B cell (primary cell): Measurements from ENCODE around the gene CERS2. TPM values are rescaled to one million over a fixed set of nuclear protein-coding genes. Genes with fewer than 3 reads are reported as not detected.

Experiments
- ATAC-seq: fragments of 200-7000 bp; cut with Tn5 transposase; one replicate; pipeline ENCODE4 v1.10.0; 2021; ENCODE audit warnings: low read depth, mild to moderate bottlenecking, moderate number of reproducible peaks, moderate library complexity
- CTCF ChIA-PET: fragments of 350-600 bp; sonication (Branson Sonifier 250); formaldehyde crosslinking; loops from one replicate; lab custom pipeline; 2021; ENCODE audit warnings: antibody characterized with exemption, inconsistent platforms; lab: Charles Lee
- POLR2A ChIA-PET: fragments of 350-600 bp; sonication (Branson Sonifier 250); formaldehyde crosslinking; loops from one replicate; lab custom pipeline; 2021; ENCODE audit warnings: antibody characterized with exemption; lab: Charles Lee
- DNase-seq: peaks from one replicate; pipeline ENCODE4 v3.0.0; 2013
- H2AFZ ChIP-seq: 2 replicates; pipeline ENCODE4 v1.6.1; 2012; ENCODE audit warnings: mild to moderate bottlenecking, low read depth, low read length; ENCODE audit not compliant: insufficient read depth, poor library complexity, severe bottlenecking
- H3K27ac ChIP-seq, 2 donors: 1 replicate in 1 of 2; 2 replicates in 1 of 2; pipeline ENCODE4 v1.5.1; 2012 to 2013; ENCODE audit warnings: low read length in 2 of 2, mild to moderate bottlenecking in 2 of 2, moderate library complexity in 1 of 2
- H3K27me3 ChIP-seq, 4 experiments: fragments of 200-600 bp in 1 of 4; sonication (generic) in 1 of 4; replicated peaks in 1 of 4; 1 replicate in 2 of 4; 2 replicates in 2 of 4; pipeline versions ENCODE4 v1.6.1 to v1.7.0; 2013 to 2016; ENCODE audit warnings: low read length in 3 of 4, mild to moderate bottlenecking in 2 of 4, mixed read lengths in 1 of 4, moderate library complexity in 1 of 4; ENCODE audit not compliant: insufficient read depth in 4 of 4, control insufficient read depth in 3 of 4; ENCODE audit errors: control extremely low read depth in 1 of 4
- H3K36me3 ChIP-seq, 2 experiments: replicated peaks in 1 of 2; 1 replicate in 1 of 2; 2 replicates in 1 of 2; pipeline versions ENCODE4 v1.6.1 to v1.7.1; 2013; ENCODE audit warnings: low read length in 1 of 2; ENCODE audit not compliant: insufficient read depth in 2 of 2, control insufficient read depth in 1 of 2; ENCODE audit errors: control extremely low read depth in 1 of 2, extremely low read depth in 1 of 2
- H3K4me1 ChIP-seq, 2 donors: fragments of 200-600 bp in 1 of 2; sonication (generic) in 1 of 2; 1 replicate in 1 of 2; 2 replicates in 1 of 2; pipeline versions ENCODE4 v1.5.1 to v1.6.1; 2013 to 2017; ENCODE audit warnings: low read length in 2 of 2; ENCODE audit not compliant: control insufficient read depth in 2 of 2, insufficient read depth in 2 of 2
- H3K4me2 ChIP-seq: replicated peaks from 2 replicates; pipeline ENCODE3; 2012; ENCODE audit warnings: mild to moderate bottlenecking, low read depth, low read length; ENCODE audit not compliant: poor library complexity, severe bottlenecking
- H3K4me3 ChIP-seq, 5 experiments: fragments of 200-600 bp in 1 of 5; sonication (generic) in 1 of 5; 1 replicate in 3 of 5; 2 replicates in 2 of 5; pipeline versions ENCODE4 v1.5.1 to v1.7.0; 2011 to 2016; ENCODE audit warnings: low read length in 4 of 5, mild to moderate bottlenecking in 4 of 5, low read depth in 2 of 5, control low read depth in 1 of 5, moderate library complexity in 1 of 5; ENCODE audit not compliant: insufficient read depth in 1 of 5; ENCODE audit errors: control extremely low read depth in 1 of 5, extremely low read depth in 1 of 5
- H3K79me2 ChIP-seq: fragments of 200-600 bp; sonication (generic); one replicate; pipeline ENCODE4 v1.6.0; 2016; ENCODE audit warnings: low read length; ENCODE audit not compliant: control insufficient read depth, insufficient read depth
- H3K9ac ChIP-seq: fragments of 200-600 bp; sonication (generic); 2 replicates; pipeline ENCODE4 v1.6.1; 2017; ENCODE audit warnings: mild to moderate bottlenecking, low read length, moderate library complexity
- H3K9me3 ChIP-seq, 3 donors: one replicate each; pipeline versions ENCODE4 v1.6.1 to v1.7.1; 2013; ENCODE audit warnings: low read length in 2 of 3; ENCODE audit not compliant: control insufficient read depth in 2 of 3, insufficient read depth in 1 of 3; ENCODE audit errors: control extremely low read depth in 1 of 3
- H4K20me1 ChIP-seq: 2 replicates; pipeline ENCODE4 v1.6.0; 2012; ENCODE audit warnings: mild to moderate bottlenecking, low read length; ENCODE audit not compliant: insufficient read depth, control insufficient read depth, poor library complexity, severe bottlenecking
- H3K27ac Mint-ChIP-seq: one replicate; pipeline ENCODE4 v1.8.0; 2021; ENCODE audit warnings: mixed read lengths
- H3K27me3 Mint-ChIP-seq: one replicate; pipeline ENCODE4 v1.8.0; 2021; ENCODE audit warnings: mixed read lengths
- H3K4me1 Mint-ChIP-seq: one replicate; pipeline ENCODE4 v1.8.0; 2021; ENCODE audit warnings: mixed read lengths
- H3K4me3 Mint-ChIP-seq: one replicate; pipeline ENCODE4 v1.8.0; 2021; ENCODE audit warnings: mixed read lengths
- H3K9me3 Mint-ChIP-seq: one replicate; pipeline ENCODE4 v1.8.0; 2022; ENCODE audit warnings: mixed read lengths; ENCODE audit not compliant: insufficient read depth
- EZH2 ChIP-seq: IDR thresholded peaks from 2 replicates; pipeline ENCODE4 v1.6.1; 2012; ENCODE audit warnings: borderline replicate concordance, low read depth, mild to moderate bottlenecking, moderate library complexity, low read length; ENCODE audit not compliant: insufficient read depth, poor library complexity, severe bottlenecking
- WGBS: methylation state at CpG from one replicate; pipeline ENCODE4 v1.1.5; 2013; ENCODE audit warnings: missing lambda C conversion rate; ENCODE audit not compliant: insufficient coverage; 5-methylcytosine and 5-hydroxymethylcytosine counted together
- intact Hi-C: fragments of 100-400 bp; cut with micrococcal nuclease; formaldehyde crosslinking; loops from one replicate; pipeline ENCODE4 v1.10.0; 2022
- polyA plus RNA-seq: library from polyadenylated mRNA; depleted of rRNA; stranded (reverse); fragments of >200 nt; gene quantifications from 2 replicates; pipeline ENCODE4 v1.2.3, GENCODE V29; 2012
- total RNA-seq, 2 donors: library from RNA; stranded (reverse); fragments of 120-200 nt in 1 of 2; gene quantifications; 1 replicate in 1 of 2; 2 replicates in 1 of 2; pipeline versions ENCODE4 v1.2.3 to v1.2.4, GENCODE V29; 2013 to 2022
- TF ChIP-seq, protein P1 (sequence below): fragments of 200-600 bp; IDR thresholded peaks from one replicate; pipeline ENCODE4 v1.8.0; 2022; ENCODE audit warnings: antibody characterized with exemption, mild to moderate bottlenecking

Gene CERS2
- total and polyA plus RNA-seq, 2 donors (not counting 1 experiment from before 2014, with no cell fraction given), result 68.4 to 130 TPM

DNA sequence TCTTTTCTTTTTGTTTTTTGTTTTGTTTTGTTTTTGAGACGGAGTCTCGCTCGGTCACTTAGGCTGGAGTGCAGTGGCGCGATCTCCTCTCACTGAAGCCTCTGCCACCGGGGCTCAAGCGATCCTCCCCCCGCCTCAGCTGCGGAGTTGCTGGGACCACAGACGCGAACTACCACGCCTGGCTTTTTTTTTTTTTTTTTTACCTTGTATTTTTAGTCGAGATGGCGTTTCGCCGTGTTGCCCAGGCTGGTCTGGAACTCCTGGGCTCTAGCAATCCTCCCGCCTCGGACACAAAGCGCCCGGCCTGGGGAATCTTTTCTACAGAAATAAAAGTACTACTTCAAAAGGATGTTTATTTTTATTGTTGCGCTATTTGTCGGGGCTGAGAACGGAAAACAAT is 49.6 kb downstream of the CERS2 start:
- peak overlapping the region; percentile 44 to 96 (median 90) for H3K4me3 ChIP-seq
- H3K27ac Mint-ChIP-seq, result peak overlapping the region; percentile 98
- peak; percentile 49 for DNase-seq

GRCh38 chr1:150922519-150922975 is 52.1 kb downstream of the CERS2 start:
- Histone ChIP-seq H2AFZ (peak overlapping the region; percentile 66), H3K9ac (no peak overlapping the region), H3K4me2 (peak overlapping the region; percentile 21), H3K4me1 (peaks cover 17% of the 10 kb centered on the region in 2 donors), H3K36me3 (peaks cover 0 to 2% of the 10 kb centered on the region in 2 experiments), H3K9me3 (no peaks in the 10 kb centered on the region), H3K4me3 (no peak overlapping the region), H3K79me2 (peaks cover 13% of the 10 kb centered on the region), H3K27me3 (no peaks in the 10 kb centered on the region), H3K27ac (peak overlapping the region in 1 of 2 donors; percentile 34), H4K20me1 (no peaks in the 10 kb centered on the region)
- no peak for TF ChIP-seq EZH2
- TF ChIP-seq, protein P1, sequence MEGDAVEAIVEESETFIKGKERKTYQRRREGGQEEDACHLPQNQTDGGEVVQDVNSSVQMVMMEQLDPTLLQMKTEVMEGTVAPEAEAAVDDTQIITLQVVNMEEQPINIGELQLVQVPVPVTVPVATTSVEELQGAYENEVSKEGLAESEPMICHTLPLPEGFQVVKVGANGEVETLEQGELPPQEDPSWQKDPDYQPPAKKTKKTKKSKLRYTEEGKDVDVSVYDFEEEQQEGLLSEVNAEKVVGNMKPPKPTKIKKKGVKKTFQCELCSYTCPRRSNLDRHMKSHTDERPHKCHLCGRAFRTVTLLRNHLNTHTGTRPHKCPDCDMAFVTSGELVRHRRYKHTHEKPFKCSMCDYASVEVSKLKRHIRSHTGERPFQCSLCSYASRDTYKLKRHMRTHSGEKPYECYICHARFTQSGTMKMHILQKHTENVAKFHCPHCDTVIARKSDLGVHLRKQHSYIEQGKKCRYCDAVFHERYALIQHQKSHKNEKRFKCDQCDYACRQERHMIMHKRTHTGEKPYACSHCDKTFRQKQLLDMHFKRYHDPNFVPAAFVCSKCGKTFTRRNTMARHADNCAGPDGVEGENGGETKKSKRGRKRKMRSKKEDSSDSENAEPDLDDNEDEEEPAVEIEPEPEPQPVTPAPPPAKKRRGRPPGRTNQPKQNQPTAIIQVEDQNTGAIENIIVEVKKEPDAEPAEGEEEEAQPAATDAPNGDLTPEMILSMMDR, result peak; percentile 90
- no peak overlapping the region for H3K4me3 Mint-ChIP-seq
- WGBS, result no CpG with 5 or more reads among the region's 2 CpGs
- ChIA-PET CTCF (interaction anchor here (0.6 to 2.8 kb wide), 36 partner anchors 9 to 362 kb away, joined by 3 to 16 read pairs (median 5); partner anchors contain the start of genes CDC42SE1, GOLPH3L, MINDY1 and TNFAIP8L2), POLR2A (no interaction called here)
- no peaks in the 10 kb centered on the region for H3K27me3 Mint-ChIP-seq
- H3K9me3 Mint-ChIP-seq, result no peaks in the 10 kb centered on the region
- peak; percentile 14 for ATAC-seq
- peak overlapping the region; percentile 0 for H3K27ac Mint-ChIP-seq
- H3K4me1 Mint-ChIP-seq, result peaks cover 25% of the 10 kb centered on the region
- intact Hi-C loops, result loop anchor here (1.0 to 5.0 kb wide), 4 partner anchors 57 to 458 kb away; no protein-coding TSS in a partner anchor
- peak; percentile 81 for DNase-seq

More for the DNA sequence above, 49.6 kb downstream of the CERS2 start:
- peak overlapping the region; percentile 91 for H2AFZ ChIP-seq
- ATAC-seq, result no peak
- TF ChIP-seq, protein P1, result no peak
- peak overlapping the region; percentile 98 for H3K4me3 Mint-ChIP-seq
- peaks cover 31% of the 10 kb centered on the region for H3K4me1 Mint-ChIP-seq
- H3K27ac ChIP-seq, result peak overlapping the region in 1 of 2 donors; percentile 96
- H3K27me3 Mint-ChIP-seq, result no peaks in the 10 kb centered on the region
- H3K27me3 ChIP-seq, result no peaks in the 10 kb centered on the region
- ChIA-PET CTCF (interaction anchor here (0.9 kb wide), 1 partner anchor 459 kb away, joined by 3 read pairs; no protein-coding TSS in a partner anchor), POLR2A (interaction anchor here (0.6 to 0.7 kb wide), 2 partner anchors 12 to 876 kb away, joined by 3 to 4 read pairs; no protein-coding TSS in a partner anchor)
- peak overlapping the region; percentile 85 for H3K4me2 ChIP-seq
- intact Hi-C loops, result loop anchor here (5.0 kb wide), 1 partner anchor 298 kb away; the partner anchor contains the start of gene ENSA
- no peaks in the 10 kb centered on the region for H3K9me3 ChIP-seq
- H3K9ac ChIP-seq, result peak overlapping the region; percentile 98
- H3K79me2 ChIP-seq, result peaks cover 22% of the 10 kb centered on the region
- H3K4me1 ChIP-seq, result peaks cover 17 to 19% of the 10 kb centered on the region in 2 donors
- peaks cover 9 to 21% of the 10 kb centered on the region in 2 experiments for H3K36me3 ChIP-seq
- H3K9me3 Mint-ChIP-seq, result no peaks in the 10 kb centered on the region
- 58% methylated on average over 9 of the region's 23 CpGs for WGBS
- H4K20me1 ChIP-seq, result no peaks in the 10 kb centered on the region
